HG03196 (cell line): ENCODE data around the gene ACAD9.

Source experiments
- ATAC-seq: cut with Tn5 transposase; IDR thresholded peaks from one replicate; pipeline ENCODE4 v1.9.1; 2021; ENCODE audit not compliant: unreplicated experiment

ACAD9 gene

GRCh38 chr3:128933213-128933921 is 53.9 kb downstream of the ACAD9 start:
- no peak for ATAC-seq

- ATAC-seq, result no peak
These were observed 54.5 kb downstream of the ACAD9 start for GRCh38 chr3:128933922-128934253.

DNA sequence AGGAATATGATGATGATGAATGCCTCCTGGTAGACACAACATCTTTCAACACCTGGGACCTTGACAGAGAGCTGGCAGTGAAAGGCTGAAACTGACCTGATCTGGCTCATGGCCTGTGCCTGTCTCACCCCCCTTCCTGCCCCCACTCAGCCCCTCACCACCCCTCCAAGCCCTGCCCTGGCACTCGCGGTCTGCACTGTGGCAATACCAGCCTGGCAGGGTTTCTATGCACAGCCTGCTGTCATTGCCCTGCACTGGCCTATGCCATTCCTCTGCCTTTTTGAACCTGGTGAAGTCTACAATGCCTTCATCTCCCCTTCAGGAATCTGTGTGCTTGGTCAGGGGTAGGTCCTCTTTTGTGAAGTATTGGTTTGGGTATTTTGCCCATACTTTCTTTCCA is 56.5 kb downstream of the ACAD9 start:
- ATAC-seq, result no peak

DNA sequence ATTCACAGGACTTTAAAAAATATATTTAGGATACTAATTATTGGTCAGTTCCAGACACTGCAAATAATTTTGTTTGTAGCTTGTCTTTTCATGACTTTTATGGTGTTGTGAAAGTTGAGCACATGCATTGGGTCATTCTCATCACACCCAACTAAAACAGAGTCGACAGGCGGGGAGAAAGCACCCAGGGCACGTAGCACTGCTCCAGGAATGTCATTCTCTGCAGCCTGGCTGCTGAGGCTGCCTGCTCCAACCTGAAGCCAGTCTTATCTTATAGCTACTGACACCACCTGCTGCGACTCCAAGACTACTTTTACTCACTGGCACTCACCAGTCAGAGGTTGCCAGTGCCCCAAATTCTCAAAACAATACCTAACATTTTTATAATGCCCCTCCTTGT is 56.9 kb downstream of the ACAD9 start:
- ATAC-seq, result no peak

DNA sequence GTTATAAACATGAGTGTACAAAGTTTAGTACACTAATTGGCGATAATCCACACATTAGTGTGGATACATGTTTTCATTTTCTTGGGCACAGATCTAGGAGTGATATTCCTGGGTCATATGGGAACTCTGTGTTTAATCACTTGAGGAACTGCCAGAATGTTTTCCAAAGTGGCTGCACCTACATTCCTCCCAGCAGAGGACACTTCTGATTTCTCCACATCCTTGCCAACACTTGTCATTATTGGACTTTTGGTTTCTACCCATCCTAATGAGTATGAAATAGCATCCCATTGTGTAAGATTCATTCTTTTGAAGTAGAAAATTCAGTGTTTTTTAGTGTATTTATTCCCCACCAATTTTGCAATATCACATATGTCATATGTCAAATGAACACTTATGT is 60.8 kb downstream of the ACAD9 start:
- no peak for ATAC-seq

DNA sequence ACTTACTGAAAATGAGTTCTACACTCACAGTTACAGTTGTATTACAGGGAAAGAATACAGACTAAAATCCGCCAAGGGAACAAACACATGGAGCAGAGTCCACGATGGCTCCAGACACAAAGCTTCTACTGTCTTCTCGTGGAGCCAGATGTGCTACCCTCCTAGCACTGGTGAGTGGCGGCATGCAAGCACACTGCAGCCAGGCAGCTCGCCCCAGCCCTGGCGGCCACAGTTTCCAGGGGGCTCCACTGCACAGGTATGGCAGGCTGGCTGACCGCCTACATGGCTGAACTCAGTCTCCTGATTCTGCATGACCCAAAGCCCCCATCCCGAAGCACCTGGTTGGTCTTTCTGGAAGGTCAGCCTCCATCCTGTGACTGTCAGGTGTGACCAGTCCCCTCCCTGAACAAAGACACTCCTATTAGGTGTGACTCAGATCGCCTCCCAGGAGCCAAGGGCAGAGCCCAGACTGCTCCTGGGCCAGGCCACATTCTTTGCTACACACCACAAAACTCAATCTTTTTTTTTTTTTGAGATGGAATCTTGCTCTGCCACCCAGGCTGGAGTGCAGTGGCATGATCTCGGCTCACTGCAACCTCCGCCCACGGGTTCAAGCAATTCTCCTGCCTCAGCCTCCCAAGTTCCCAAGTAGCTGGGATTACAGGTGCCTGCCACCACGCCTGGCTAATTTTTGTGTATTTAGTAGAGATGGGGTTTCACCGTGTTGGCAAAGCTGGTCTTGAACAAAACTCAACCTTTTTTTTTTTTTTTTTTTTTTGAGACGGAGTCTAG is 62.9 kb downstream of the ACAD9 start:
- no peak for ATAC-seq

DNA sequence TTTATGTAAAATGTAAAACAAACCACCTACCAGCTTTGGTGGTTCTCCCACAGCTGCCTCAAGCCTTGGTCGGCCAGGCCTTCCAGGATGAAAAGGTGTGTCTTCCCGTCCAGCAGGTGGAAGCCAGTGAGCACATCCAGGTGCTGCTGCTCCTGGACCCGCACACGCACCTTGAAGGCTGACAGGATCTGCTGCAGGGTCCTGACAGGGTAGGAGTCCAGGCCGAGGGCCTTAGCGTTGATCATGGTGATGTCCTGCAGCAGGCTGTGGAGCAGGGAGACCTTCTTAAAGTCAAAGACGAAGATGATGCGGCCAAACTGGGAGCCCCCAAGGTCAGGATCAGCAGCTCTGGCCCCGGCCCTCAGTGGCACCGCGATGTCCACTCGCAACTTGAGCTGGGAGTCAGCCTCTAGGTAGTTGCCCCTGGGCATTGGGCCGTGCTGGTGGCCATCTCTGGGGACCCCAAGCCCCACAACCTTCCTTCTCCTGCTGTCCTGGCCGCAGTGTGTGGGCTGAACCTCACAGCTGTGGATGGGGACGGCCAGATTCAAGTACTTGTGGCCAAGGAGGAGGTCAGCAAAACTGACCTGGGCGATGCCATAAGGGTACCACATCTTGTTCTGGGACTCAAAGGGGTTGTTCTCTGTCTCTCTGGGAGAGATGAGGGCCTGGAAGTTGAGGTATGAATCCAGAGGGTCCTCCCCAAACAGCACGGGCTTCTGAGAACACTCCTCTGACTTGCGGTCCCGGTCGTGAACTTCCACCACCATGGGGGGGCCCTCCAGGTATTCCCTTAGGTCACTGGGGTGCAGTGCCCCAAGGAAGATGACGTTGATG is 65.8 kb downstream of the ACAD9 start:
- no peak for ATAC-seq

DNA sequence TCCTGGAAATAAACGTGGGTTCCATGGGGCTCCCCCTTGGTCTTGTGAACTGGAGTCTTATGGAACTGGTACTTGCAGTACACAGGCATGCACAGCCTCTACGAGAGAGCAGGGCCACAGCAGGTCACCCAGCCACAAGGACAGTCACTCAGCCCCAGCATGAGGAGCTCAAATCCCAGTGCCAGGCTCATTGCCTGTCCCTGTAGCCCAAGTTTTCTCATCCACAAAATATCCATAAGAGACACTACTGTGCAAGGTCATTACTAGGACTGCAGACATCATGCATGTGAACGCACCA is 66.4 kb downstream of the ACAD9 start:
- ATAC-seq, result no peak

DNA sequence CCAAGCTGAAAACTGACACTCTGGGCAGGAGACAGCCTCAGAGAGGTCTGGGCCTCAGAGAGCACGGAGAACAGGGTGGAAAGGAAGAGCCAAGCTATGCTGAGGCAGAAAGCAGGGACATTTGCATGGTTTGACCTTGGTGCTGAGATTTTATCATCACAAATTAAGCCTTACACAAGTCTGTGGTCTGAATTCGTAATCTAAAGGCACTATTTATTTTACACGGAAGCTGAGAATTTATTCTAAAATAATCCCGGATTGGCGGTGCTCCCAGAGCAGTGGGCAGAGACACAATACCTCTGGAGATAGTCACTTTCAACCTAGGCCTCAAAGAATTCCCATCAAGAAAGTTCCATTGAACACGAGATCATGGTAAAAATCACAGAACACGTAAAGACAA is 67.0 kb downstream of the ACAD9 start:
- ATAC-seq, result no peak

DNA sequence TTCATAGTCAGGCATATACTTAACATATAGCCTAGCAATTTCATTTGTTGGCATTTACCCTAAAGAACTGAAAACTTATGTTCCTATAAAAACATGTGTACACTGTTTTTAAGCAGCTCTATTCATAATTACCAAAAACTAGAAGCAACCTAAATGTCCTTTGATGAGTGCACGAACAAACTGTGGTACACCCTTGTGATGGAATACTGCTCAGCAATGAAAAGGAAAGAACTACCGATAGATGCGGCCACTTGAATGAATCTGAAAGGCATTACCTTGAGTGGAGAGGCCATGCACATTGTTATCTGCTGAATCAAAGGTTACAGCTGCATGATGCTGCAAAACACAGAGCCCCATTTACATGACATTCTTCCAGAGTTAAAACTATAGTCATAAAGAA is 69.7 kb downstream of the ACAD9 start:
- no peak for ATAC-seq

DNA sequence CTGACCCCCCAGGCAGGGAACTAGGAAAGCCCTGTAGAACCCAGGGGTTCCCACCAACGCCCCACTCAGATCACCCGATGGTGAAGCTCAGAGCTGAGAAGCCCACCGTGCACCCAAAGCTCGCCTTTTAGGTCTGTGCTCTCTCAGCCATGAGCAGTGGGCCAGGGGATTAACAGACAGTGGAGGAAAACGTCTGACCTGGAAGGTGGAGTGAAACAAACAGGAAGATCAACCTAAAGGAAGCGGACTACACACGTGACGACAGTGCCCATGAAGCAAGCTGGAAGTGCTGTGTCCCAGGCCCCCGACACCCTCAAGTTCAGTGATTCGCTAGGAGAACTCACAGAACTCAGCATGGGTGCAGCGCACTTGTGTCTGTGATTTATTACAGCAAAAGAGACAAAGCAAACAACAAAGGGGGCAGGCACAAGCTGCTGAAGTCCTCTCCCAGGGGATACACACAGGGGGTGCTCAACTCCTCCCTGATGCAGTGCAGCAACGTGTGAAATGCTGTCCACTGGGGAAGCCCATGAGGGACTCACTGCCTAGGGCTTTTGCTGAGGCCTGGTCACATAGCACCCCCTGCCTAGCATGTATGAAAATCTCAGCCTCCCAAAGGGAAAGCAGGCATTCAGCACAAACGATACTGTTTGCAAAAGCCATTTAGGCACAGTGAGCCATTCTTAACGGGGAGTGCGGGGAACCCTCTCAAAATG is 71.0 kb downstream of the ACAD9 start:
- ATAC-seq, result no peak

- ATAC-seq, result no peak
These were observed 77.0 kb downstream of the ACAD9 start for GRCh38 chr3:128956440-128956839.
